GM18907 (cell line): ENCODE data around the gene DPYSL3.

ENCODE experiments used
- ATAC-seq: cut with Tn5 transposase; IDR thresholded peaks from one replicate; pipeline ENCODE4 v1.9.1; 2021; ENCODE audit warnings: mild to moderate bottlenecking, moderate library complexity; ENCODE audit not compliant: unreplicated experiment

Gene DPYSL3

DNA sequence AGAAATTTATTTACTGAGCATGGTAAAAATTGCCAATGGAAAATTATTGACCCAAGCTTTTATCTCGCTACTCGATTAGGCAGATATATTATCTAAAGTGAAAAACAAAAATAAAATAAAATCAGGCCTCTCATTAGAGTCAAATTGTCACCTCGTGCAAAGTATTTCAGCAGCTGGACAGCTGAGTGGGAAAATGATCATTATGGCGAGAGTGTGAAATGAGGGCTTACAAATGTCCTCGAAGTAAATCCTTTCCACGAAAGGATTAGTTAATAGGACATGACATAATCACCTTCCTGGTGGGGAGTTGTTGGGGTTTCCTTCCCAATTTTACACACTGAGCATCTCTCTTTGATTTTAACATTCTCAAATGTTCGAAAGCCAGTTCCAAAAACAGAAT is 5.4 kb upstream of the DPYSL3 start:
- ATAC-seq: no peak

DNA sequence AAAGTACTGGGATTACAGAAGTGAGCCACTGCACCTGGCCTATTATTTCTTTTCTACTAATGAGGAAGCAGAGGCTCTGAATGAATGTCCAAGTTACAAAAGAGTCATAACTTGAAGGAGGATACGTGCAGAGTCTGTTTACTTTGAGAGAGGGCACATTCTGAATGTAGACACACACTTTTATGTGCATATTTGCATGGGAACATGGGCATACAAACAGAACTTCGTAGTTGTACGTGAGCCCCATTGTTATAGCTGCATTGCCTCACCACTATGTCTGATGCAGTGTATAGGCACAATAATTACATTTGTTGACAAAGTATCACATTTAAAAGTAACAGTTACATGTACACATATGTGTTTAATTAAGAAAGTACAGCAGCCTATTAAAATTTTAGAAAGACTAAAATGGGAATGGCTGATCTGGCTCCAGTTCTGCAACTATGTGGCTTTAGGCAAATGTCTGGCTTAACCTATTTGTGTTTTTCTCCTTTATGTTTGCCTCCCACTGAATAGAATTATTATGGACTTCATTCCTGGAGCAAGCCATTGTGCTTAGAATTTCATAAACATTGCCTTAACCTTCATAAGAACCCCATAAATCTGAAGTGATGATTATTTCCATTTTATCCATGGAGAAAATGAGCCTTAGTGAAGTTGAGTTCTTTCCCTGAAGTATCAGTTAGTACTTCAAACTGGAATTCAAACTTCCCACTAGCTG is 3.0 kb upstream of the DPYSL3 start:
- no peak for ATAC-seq

DNA sequence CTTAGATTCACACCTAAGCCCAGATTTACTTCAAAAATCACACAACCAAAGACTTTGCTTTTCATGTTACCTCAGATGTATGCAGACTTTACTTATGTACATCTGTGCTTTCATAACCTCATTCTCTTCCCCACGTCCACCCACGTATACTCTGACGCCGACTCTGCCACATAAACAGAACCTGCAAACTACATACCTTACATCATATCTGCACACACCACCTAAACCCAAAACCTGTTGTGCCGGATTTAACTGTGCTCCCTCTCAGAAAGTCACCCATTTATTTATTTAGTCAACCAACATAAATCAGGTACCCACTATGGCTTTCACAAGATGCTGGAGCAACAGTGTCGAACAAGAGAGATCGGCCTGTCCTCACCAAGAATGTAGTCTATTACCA is 1.0 kb upstream of the DPYSL3 start:
- no peak for ATAC-seq

DNA sequence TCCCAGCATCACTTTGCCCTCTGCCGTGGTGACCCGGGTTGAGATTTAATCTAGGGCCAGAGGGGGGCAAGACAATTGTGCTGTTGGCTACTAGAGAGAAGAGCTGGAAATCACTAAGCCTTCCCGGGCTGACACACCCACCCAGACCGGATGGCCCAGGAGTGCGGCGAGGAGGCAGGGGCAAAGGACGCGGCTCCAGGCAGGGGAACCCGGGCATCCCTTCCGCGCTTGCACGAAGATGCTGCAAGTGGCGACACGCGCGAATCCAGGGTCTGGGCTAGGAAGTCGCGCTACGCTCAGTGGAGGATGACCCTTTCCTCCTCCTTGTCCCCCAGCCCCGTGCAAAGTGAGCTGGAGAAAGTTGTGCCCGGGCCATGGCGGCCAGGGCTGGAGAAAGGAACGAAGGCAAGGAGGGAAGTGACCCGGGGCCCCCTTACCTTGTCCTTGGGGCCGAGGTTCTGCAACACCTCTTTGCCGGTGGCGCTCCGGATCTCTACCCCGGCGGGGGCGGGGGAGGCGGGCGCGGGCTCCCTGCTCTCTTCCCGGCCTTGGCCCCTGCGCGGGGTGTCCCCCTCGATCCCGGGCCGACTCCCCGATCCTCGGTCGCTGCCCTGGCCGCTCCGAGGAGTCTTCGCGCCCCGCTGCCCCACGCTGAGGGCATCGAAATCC is 693 bp downstream of the DPYSL3 start:
- ATAC-seq: no peak

DNA sequence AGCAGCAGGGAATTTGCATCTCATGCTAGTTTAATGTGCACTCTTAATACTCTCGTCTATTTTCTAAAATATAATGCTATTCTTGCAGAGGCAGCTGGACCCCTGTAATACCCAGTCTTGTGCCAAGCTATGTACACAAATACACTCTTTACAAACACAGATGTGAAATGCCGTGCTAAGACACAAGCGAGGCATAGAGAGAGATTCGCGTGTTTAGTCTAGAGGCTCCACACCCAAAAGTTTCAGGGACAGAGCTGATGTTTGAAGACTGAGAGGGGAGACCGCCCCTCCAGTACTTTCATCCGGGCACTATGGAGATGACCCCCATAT is 1.2 kb downstream of the DPYSL3 start:
- ATAC-seq: no peak

DNA sequence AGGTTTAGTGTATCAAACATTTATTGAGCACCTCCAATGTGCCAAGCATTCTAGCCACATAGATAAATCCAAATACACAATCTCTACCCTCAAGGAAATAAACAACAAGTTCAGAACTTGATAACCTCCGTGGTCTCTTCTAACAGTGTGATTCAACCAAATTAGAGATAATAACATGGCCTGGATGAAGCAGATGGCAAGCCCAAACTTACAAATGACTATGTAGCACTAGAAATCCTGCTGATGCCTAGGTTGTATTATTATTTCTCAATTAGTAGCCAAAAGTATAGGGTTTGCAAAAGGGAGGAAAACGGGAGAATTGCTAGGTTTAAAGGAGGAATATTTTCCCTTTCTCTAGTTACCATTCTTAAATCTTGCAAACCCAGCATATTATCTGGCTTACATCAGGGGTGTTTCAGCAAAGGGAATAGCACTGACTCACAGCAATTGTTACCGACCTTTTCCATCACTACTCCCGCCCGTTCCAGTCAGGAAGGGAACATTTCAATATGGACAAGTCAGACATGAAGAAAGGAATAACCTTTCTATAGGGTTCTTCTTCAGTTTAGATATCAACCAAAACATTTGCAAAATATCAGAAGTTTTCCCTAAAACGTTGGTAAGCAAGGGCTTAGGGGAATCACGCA is 2.3 kb downstream of the DPYSL3 start:
- ATAC-seq: no peak

DNA sequence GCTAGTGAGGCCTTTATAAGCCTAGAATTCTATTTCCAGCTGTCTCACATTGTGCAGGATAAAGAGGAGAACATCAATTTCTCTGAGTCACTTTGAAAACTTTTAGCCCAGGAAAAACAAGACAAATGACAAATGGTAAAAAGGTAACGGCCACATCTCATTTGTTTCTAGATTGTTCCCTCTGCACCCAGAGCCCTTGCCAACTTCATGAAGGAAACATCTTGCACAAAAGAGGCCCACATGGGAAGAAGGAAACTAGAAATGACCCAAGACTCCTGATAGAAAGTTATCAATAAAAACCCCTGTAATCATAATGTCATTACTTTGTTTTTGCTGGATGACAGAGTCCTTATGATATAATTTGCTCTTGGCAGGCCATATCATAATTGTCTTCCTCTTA is 5.3 kb downstream of the DPYSL3 start:
- no peak for ATAC-seq

DNA sequence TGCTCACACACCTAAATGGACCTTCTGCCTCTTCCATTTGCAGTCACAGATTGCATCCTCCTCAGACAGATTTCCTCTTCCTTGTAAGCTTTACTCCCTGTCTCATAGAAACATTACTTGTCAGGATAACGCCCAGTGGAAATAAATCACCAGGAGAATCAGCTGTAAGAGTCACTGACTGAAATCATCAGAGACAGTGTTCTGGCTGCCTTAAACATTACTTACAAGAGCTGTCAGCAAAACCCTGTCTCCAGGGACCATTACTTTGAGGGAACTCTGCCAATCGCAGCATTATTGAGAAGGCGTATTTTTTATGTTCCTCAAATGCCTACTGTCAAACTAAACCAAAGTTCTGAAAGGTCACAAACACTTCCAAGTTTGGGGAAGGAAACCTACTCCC is 5.9 kb downstream of the DPYSL3 start:
- no peak for ATAC-seq

DNA sequence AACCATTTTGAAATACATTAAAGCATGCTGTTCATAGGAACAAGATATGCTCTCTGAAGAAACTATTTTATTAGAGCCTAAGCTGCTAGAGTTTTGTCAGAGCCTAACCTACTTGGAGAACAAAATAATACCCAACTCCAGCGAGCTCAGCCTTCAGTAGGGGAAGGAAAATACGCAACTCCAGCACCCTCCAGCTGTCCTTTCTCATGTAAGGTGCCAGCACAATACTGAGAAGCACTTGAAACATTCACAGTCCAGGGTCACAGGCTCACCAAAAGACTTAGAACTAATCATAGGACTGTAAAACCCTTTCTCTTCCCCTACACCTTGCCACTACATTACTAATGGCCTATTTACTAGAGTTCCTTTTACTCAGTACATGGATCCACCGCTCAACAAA is 18.9 kb downstream of the DPYSL3 start:
- no peak for ATAC-seq

DNA sequence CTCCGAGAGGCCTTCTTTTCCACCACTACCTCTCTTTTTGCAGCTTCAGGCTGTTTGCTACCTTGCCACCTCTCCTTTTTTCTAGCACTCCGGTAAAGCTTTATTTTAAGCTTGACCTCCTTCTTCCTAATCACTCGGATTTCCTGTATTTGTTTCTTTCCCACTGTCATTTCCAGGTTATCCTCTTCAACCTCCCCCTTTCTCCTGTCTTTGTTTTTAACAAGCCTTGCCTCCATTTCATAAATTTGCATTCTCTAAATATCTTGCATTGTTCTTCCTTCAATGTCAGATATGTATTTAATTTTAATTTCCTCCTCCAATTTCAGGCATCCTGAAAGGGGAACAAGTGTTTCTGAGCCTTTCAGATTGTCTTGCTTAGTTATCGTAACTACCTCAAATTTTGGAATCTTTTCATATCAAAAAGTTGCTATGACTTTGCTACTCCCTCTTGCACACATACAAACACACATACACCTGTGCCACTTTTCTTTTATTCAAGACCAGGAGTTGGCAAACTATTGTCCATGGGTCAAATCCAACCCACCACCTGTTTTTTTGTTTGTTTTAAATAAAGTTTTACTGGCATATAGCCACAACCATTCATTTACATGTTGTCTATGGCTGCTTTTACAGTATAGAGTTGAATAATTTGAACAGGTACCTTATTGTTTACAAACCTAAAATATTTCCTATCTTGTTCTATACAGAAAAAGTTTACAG is 22.7 kb downstream of the DPYSL3 start:
- no peak for ATAC-seq

DNA sequence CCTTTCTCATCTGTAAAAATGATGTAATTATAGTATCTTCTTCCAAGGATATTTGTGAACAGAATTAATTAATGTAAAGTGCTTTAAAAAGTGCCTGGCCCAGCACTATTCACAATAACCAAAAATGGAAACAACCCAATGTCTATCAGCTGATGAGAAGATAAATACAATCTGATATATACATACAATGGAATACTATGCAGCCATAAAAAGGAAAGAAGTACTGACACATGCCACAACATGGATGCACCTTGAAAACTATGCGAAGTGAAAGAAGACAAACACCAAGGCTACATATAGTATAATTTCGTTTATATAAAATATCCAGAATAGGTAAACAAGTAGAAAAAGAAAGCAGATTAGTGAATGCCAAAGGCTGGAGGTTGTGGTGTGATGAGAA is 24.1 kb downstream of the DPYSL3 start:
- no peak for ATAC-seq

DNA sequence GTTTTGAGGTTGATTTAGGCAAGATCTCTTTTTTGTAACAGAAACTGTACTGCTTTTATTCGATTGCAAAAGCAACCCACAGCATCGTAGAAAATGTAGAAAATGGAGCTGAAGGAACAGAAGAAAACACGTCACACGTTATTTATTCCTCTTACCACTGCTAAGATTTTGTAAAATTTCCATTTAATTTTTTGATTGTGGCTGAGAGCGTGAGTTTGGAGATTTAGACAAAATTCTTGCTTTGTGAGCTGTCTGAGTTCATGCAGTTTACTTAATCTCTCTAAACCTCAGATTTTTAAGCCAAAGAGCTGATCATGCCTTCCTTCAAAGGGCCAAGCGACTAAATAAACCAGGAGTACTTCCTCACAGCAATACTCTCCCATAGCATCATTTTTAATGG is 24.8 kb downstream of the DPYSL3 start:
- ATAC-seq: no peak

DNA sequence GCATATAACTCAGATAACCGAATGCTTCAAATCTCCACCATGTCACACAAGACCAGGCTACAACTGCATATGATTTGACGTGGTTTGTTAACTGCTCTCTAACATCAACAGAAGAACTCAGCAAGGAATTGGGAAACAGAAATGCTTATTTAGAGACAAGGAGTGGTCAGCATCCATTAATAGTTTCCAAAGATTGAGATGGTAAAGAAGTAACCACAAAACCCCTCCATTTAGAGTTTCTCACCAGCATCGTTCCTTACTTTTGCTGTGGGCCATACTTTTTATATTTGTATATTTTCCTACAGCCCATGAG is 25.2 kb downstream of the DPYSL3 start:
- no peak for ATAC-seq

DNA sequence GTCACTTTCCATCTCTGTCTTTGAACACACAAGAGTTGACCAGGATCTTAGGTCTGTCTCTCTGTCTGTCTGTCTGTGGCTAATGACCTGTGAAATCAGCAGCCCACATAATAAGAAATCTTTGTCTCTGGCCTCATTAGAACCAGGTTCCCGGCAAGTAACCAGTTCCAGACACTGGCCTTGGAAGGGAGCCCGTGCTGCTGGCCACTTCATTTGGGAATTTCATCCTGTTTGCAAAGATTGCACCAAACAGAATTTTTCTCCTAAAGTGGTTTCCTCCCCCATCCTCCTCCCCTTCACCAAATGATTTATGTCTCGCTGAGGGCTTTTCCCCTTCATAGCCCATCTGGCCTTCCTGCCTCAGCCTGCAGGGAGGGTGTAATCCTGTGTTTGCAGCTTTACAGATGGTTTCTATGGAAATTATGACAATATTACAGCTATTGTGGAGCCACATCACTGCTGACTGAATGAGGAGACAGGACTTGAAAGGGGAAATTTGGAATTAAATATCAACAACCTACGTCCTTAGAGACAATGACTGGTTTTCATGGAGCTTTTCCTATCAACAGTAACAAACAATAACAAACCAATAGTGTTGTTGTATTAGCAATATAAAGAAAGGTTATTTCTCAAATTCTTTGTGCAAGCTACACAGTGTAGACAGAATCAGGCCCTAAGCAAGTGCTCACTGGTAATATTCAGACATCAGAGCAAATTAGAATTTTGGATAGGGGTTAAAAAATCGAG is 25.7 kb downstream of the DPYSL3 start:
- no peak for ATAC-seq

DNA sequence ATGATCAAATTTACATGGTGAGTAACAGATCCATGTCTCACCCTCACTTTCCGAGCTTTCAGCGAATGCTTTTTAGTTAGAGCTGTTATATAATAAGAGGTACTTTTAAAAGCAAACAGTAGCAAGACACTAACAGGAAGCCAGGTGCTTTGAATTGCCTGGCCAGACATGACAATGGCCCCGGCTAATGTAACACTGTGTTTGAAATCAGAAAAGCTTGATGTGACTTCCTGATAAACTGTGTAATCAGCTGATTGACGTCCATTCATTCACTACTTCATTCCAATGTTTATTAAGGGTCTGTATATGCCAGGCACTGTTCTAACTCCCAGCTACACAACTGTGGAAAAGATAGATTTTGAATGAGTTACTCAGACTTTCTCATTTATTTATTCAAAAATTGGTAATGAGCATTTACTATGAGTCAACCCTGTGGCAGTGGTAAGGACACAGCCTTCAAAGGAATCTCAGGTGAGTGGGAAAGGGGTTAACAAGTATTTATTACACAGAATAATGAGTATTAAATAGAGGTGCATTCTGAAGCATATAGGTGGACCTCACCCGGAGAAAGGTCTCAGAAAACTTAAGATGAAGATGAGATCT is 26.6 kb downstream of the DPYSL3 start:
- ATAC-seq: no peak

DNA sequence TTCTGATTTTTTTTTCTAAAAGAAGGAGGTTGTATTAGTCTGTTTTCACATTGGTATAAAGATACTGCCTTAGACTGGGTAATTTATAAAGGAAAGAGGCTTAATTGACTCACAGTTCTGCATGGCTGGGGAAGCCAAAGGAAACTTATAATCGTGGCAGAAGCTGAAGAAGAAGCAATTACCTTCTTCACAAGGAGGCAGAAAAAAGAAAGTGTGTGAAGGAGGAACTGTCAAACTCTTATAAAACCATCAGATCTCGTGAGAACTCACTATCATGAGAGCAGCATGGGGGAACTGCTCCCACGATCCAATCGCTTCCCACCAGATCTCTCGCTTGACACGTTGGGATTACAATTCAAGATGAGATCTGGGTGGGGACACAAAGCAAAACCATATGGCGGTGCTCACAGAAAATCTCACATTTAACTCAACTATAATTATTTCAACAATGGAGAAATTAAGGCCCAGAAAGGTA is 27.1 kb downstream of the DPYSL3 start:
- ATAC-seq: no peak

DNA sequence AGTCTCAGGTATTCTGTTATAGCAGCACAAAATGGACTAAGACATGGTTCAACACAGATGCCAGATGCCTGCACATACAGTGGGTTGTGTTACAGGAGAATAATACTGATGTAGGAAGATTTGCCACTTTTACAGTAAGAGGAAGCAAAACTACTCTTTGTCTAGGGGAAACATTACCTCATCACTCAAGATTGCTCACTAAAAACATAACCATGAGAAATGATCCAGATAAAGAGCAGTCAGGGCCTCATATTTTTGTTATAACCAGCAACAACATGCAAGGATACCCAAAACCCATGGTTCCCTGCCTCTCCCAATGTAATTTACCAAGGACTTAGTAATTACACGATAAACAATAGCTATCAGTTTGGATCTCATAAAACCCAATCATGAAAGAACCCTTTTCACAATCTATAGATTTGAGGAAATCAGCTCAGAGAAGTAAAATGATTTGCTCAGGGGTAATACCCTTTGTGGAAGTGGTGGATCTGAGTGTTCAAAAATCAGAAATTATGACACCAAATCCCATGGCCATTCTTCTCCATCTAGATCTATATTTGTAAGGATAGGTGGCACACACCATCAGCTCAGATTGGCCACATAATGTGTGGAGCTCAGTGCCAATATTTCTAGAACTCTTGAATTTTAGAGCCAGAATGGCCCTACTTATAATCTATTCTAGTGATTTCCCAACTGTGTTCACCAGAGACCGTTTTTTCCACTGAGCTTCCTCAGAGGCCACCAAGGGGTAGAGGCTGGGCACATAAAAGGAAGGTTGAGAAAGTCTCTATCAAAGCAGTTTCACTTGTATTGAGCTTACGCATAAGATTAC is 27.8 kb downstream of the DPYSL3 start:
- ATAC-seq: peak; percentile 59

DNA sequence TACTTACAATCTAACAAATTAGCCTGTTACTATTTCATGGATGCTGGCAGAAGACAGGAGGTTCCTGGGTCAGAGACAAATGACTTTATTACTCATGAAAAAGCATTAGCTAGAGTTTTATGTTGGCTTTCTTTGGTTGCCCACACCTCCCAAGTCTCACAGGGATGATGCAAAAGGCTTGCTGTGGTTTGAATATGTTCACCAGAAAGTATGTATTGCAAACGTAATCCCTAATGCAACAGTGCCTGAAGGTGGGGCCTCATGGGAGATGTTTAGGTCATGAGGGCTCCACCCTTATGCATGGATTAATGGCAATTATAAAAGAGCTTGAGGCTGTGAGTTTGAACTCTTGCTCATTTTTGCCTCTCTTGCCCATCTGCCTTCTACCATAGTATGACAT is 28.5 kb downstream of the DPYSL3 start:
- peak; percentile 15 for ATAC-seq

DNA sequence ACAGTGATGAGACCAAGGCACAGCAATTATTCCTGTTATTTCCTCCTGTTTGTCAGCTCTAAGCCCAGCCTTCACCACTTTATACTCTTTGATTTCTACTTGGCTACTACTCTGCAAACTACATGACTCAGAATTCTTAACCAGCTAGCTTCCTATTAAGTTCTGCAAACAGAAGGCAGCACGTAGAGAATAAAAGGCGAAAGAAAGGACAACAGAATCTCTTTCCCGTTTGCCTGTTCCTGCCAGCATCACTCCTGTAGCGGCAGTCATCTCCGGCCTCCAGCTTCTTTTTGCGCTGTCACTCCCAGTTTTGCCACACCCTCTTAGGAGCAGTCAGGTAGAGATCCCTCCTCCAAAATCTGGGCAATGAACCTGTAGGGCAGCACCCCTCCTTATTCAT is 29.9 kb downstream of the DPYSL3 start:
- no peak for ATAC-seq

DNA sequence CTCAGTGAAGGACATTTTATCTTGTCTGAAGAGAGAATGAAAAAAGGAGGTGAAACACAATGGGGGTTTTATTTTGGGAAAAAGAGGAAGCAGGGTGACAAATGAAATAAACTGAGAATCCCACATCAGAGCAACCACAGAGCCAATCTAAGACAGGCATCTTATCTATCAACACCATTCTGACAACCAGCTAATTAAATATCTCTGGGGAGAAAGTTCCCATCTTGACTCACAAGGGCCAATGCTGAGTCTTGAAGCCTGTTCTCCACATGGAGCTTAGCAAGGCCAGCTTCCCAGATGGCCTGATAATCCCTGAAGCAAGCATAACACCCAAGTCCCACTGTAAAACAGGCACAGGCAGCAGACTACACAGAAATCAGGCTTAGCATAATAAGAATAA is 30.4 kb downstream of the DPYSL3 start:
- ATAC-seq: no peak
